Activated CD8-positive, alpha-beta T cell treated with anti-CD3 and anti-CD28 coated beads, Interleukin-2, amount 10 ng/mL, durations not matched to agents 7 days and 5 days (primary cell): Measurements from ENCODE around the gene UBQLN3. TPM values are rescaled to one million over a fixed set of nuclear protein-coding genes. Genes with fewer than 3 reads are reported as not detected.

Experiments
- ATAC-seq: fragments of 150-1000 bp; cut with Tn5 transposase; one replicate; pipeline ENCODE4 v1.10.0; 2021; ENCODE audit warnings: moderate library complexity
- CTCF ChIA-PET: fragments of 350-600 bp; sonication (Branson Sonifier 250); formaldehyde crosslinking; loops from one replicate; lab custom pipeline; 2021; ENCODE audit warnings: antibody characterized with exemption; lab: Charles Lee
- POLR2A ChIA-PET: fragments of 350-600 bp; sonication (Branson Sonifier 250); formaldehyde crosslinking; loops from one replicate; lab custom pipeline; 2021; ENCODE audit warnings: antibody characterized with exemption; lab: Charles Lee
- DNase-seq: peaks from one replicate; pipeline ENCODE4 v3.0.0-alpha.2; 2020
- H3K27ac Mint-ChIP-seq: one replicate; pipeline ENCODE4 v1.8.0; 2021; ENCODE audit warnings: mild to moderate bottlenecking, mixed read lengths
- H3K27me3 Mint-ChIP-seq: one replicate; pipeline ENCODE4 v1.8.0; 2021; ENCODE audit warnings: low read depth, mixed read lengths
- H3K36me3 Mint-ChIP-seq: one replicate; pipeline ENCODE4 v1.8.0; 2021; ENCODE audit warnings: low read depth, mixed read lengths
- H3K4me1 Mint-ChIP-seq: one replicate; pipeline ENCODE4 v1.8.0; 2021; ENCODE audit warnings: low read depth, mixed read lengths
- H3K4me3 Mint-ChIP-seq: one replicate; pipeline ENCODE4 v1.8.0; 2021; ENCODE audit warnings: mild to moderate bottlenecking, mixed read lengths
- H3K9me3 Mint-ChIP-seq: one replicate; pipeline ENCODE4 v1.8.0; 2022; ENCODE audit warnings: mixed read lengths; ENCODE audit not compliant: insufficient read depth
- total RNA-seq, 2 experiments: library from RNA; stranded (reverse); gene quantifications; one replicate each; pipeline ENCODE4 v1.2.3, GENCODE V29; 2021

Gene UBQLN3
- not detected for total RNA-seq

- H3K27ac Mint-ChIP-seq: no peak within 1 kb of the TSS
- ATAC-seq (no peak), DNase-seq (no peak)
- ChIA-PET CTCF (no interaction called here), POLR2A (no interaction called here)
- no peaks in the 10 kb centered on the region for H3K9me3 Mint-ChIP-seq
- H3K36me3 Mint-ChIP-seq: no peaks in the 10 kb centered on the region
- H3K4me3 Mint-ChIP-seq: no peak within 1 kb of the TSS
- H3K4me1 Mint-ChIP-seq: no peaks in the 10 kb centered on the region
- H3K27me3 Mint-ChIP-seq: peaks cover 10% of the 10 kb centered on the region
Measured at GRCh38 chr11:5509803-5510202, at the start of gene UBQLN3. Gene UBQLN3 (minus strand): TSS chr11:5509957. CDS start chr11:5509558, 399 bp downstream.

DNA sequence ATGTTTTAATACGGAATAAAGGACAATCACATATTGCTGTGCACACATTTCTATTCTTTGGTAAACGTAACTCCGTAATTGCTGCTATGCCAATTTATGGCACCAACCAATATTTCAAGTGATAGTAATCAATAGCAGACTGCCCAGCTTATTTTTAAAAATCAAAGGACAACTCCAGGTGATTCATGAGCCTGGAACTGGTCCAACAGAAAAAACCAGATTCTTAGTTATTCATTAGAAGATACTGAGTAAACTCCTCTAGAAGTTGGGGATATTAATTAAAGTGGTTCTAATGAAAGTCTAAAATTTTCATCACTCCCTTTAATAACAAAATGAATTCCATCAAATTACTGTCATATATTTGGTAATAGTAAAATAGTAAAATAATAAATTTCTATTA lies 48.0 kb upstream of the UBQLN3 start:
- CTCF ChIA-PET: no interaction called here
- H3K4me3 Mint-ChIP-seq: no peak overlapping the region

GRCh38 chr11:5556596-5557188 lies 46.9 kb upstream of the UBQLN3 start:
- H3K4me3 Mint-ChIP-seq: no peak overlapping the region
- no peaks in the 10 kb centered on the region for H3K36me3 Mint-ChIP-seq

More for the DNA sequence above, 48.0 kb upstream of the UBQLN3 start:
- DNase-seq (no peak), ATAC-seq (no peak)
- Mint-ChIP-seq H3K36me3 (no peaks in the 10 kb centered on the region), H3K4me1 (no peaks in the 10 kb centered on the region), H3K9me3 (no peaks in the 10 kb centered on the region), H3K27ac (no peak overlapping the region), H3K27me3 (peaks cover 7% of the 10 kb centered on the region)
- POLR2A ChIA-PET: no interaction called here

GRCh38 chr11:5553343-5553742 lies 43.6 kb upstream of the UBQLN3 start:
- POLR2A ChIA-PET: no interaction called here
- peaks cover 7% of the 10 kb centered on the region for H3K27me3 Mint-ChIP-seq
- DNase-seq (no peak), ATAC-seq (no peak)
- no peaks in the 10 kb centered on the region for H3K4me1 Mint-ChIP-seq
- no peak overlapping the region for H3K27ac Mint-ChIP-seq
- H3K36me3 Mint-ChIP-seq: no peaks in the 10 kb centered on the region
- H3K9me3 Mint-ChIP-seq: no peaks in the 10 kb centered on the region
- H3K4me3 Mint-ChIP-seq: no peak overlapping the region
- CTCF ChIA-PET: no interaction called here

More at GRCh38 chr11:5556596-5557188, 46.9 kb upstream of the UBQLN3 start:
- Mint-ChIP-seq H3K27me3 (peaks cover 7% of the 10 kb centered on the region), H3K4me1 (no peaks in the 10 kb centered on the region), H3K9me3 (no peaks in the 10 kb centered on the region), H3K27ac (no peak overlapping the region)
- ATAC-seq (no peak), DNase-seq (no peak)
- ChIA-PET CTCF (no interaction called here), POLR2A (no interaction called here)

DNA sequence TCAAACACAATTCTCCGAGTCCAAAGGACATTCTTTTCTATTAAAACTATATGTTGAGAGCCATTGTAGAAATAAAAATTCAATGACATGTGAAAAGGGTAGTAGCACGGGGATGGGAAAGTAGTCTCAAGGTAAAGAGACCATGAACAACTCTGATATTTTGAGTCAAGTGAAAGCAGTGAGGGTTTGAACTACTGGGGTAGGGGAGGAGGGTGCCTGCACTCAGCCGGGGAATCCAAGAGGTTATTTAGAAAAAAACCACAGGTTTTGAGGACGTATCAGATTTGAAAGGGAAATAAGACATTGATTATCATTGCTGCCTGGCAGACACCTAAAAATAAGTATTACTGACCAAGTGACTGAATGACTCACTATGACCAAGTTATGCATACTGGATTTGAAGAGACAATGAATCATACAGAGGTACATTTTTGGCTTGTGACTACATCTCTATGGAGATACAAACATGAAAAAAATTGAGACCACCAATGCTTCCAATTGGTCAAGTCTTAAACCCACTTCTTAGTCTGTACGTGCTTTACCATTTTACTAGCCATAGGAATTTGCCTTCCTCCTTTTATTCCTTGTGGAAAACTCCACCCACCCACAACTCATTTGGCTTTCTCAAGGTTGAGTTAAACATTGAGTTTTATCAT lies 40.8 kb upstream of the UBQLN3 start:
- Mint-ChIP-seq H3K4me1 (no peaks in the 10 kb centered on the region), H3K27ac (no peak overlapping the region), H3K36me3 (no peaks in the 10 kb centered on the region), H3K4me3 (no peak overlapping the region), H3K27me3 (peaks cover 2% of the 10 kb centered on the region), H3K9me3 (no peaks in the 10 kb centered on the region)
- no peak for ATAC-seq
- no peak for DNase-seq
- POLR2A ChIA-PET: no interaction called here
- CTCF ChIA-PET: no interaction called here

- H3K4me3 Mint-ChIP-seq: no peak within 1 kb of the TSS
- DNase-seq: no peak
- ChIA-PET CTCF (no interaction called here), POLR2A (no interaction called here)
- no peaks in the 10 kb centered on the region for H3K36me3 Mint-ChIP-seq
- no peak within 1 kb of the TSS for H3K27ac Mint-ChIP-seq
- no peaks in the 10 kb centered on the region for H3K9me3 Mint-ChIP-seq
- no peak for ATAC-seq
- peaks cover 2% of the 10 kb centered on the region for H3K27me3 Mint-ChIP-seq
- no peaks in the 10 kb centered on the region for H3K4me1 Mint-ChIP-seq
Measured at GRCh38 chr11:5548440-5548839, 38.7 kb upstream of the UBQLN3 start, which contains the start of gene OR52H1. Gene OR52H1 (minus strand): TSS chr11:5548540. CDS start chr11:5545505, 3,035 bp downstream.

DNA sequence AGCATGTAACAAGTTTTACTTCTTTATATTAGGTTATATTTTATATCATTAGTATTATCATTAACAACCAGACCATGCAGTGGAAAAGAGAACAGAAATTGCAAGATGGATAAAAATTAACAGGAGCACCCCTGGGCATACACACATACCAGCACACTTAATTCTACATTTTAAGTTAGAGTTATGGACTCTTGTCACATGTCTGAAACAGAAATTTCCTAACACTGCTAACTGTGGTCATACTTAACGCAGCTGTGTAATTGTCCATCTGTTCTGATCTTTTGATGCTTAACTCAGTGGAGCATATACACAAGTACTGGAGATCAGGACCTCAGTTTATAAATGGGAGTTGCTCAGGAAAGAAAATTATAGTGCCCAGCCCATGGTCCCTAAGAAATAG lies 38.2 kb upstream of the UBQLN3 start:
- no peak for DNase-seq
- H3K9me3 Mint-ChIP-seq: no peaks in the 10 kb centered on the region
- ChIA-PET CTCF (no interaction called here), POLR2A (no interaction called here)
- H3K36me3 Mint-ChIP-seq: no peaks in the 10 kb centered on the region
- no peak overlapping the region for H3K27ac Mint-ChIP-seq
- peaks cover 2% of the 10 kb centered on the region for H3K27me3 Mint-ChIP-seq
- H3K4me1 Mint-ChIP-seq: no peaks in the 10 kb centered on the region
- no peak overlapping the region for H3K4me3 Mint-ChIP-seq
- ATAC-seq: no peak

DNA sequence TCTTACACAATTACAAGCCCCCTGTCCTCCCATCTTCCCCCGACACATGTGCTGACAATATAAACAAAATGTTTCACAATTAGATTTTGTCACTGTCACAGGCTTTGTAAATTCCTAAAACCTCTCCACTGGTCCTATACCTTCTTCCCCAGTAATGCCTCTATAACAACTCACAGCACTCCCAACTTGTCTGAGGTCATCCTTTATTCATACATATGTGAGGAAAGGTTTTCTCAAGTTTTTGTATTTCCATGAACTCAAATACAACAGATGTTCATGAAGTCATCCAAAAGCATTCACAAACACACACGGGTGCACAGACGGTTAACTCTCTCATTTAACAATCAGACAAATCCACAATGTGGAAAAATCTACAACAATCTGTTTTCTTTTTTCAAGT lies 36.7 kb upstream of the UBQLN3 start:
- H3K27ac Mint-ChIP-seq: no peak overlapping the region
- no peaks in the 10 kb centered on the region for H3K27me3 Mint-ChIP-seq
- H3K36me3 Mint-ChIP-seq: no peaks in the 10 kb centered on the region
- no peak for ATAC-seq
- no peaks in the 10 kb centered on the region for H3K4me1 Mint-ChIP-seq
- POLR2A ChIA-PET: no interaction called here
- no peaks in the 10 kb centered on the region for H3K9me3 Mint-ChIP-seq
- H3K4me3 Mint-ChIP-seq: no peak overlapping the region
- no peak for DNase-seq
- CTCF ChIA-PET: no interaction called here

DNA sequence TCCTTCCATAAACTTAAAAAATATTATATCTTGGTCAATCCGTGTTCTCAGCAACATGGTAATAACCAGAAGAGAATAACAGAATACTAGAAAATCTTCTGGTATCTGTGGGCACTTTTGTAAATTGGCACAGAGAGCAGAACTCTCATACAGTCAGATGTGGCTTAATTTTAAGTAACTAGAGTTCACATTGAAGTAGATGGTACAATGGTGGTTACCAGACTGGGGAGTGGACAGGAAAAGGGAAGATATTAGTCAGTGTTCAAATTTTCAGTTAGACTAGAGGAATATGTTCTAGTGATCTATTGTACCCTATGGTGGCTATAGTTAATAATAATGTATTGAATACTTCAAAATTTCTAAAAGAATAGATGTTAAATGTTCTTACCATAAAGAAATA lies 31.7 kb upstream of the UBQLN3 start:
- ChIA-PET CTCF (no interaction called here), POLR2A (no interaction called here)
- DNase-seq (no peak), ATAC-seq (no peak)
- Mint-ChIP-seq H3K9me3 (no peaks in the 10 kb centered on the region), H3K27ac (no peak overlapping the region), H3K4me3 (no peak overlapping the region), H3K4me1 (no peaks in the 10 kb centered on the region), H3K36me3 (no peaks in the 10 kb centered on the region), H3K27me3 (peaks cover 2% of the 10 kb centered on the region)

GRCh38 chr11:5536482-5536881 lies 26.7 kb upstream of the UBQLN3 start:
- Mint-ChIP-seq H3K4me3 (no peak overlapping the region), H3K9me3 (no peaks in the 10 kb centered on the region), H3K27me3 (peaks cover 2% of the 10 kb centered on the region), H3K36me3 (no peaks in the 10 kb centered on the region), H3K4me1 (no peaks in the 10 kb centered on the region), H3K27ac (no peak overlapping the region)
- DNase-seq (no peak), ATAC-seq (no peak)
- ChIA-PET CTCF (no interaction called here), POLR2A (no interaction called here)

GRCh38 chr11:5534046-5534445 lies 24.3 kb upstream of the UBQLN3 start:
- POLR2A ChIA-PET: no interaction called here
- no peak overlapping the region for H3K27ac Mint-ChIP-seq
- ATAC-seq (no peak), DNase-seq (no peak)
- no peaks in the 10 kb centered on the region for H3K9me3 Mint-ChIP-seq
- H3K36me3 Mint-ChIP-seq: no peaks in the 10 kb centered on the region
- CTCF ChIA-PET: no interaction called here
- H3K27me3 Mint-ChIP-seq: peaks cover 2% of the 10 kb centered on the region
- no peaks in the 10 kb centered on the region for H3K4me1 Mint-ChIP-seq
- no peak overlapping the region for H3K4me3 Mint-ChIP-seq

- Mint-ChIP-seq H3K36me3 (no peaks in the 10 kb centered on the region), H3K9me3 (no peaks in the 10 kb centered on the region), H3K4me3 (no peak overlapping the region), H3K4me1 (no peaks in the 10 kb centered on the region), H3K27me3 (no peaks in the 10 kb centered on the region), H3K27ac (no peak overlapping the region)
- POLR2A ChIA-PET: no interaction called here
- CTCF ChIA-PET: no interaction called here
- ATAC-seq: no peak
- no peak for DNase-seq
Measured at GRCh38 chr11:5531053-5531831, 21.5 kb upstream of the UBQLN3 start.
